ENCODE measurements around the gene AOPEP. TPM values are rescaled to one million over a fixed set of nuclear protein-coding genes. Genes with fewer than 3 reads are reported as not detected.
A peak's percentile ranks its signal among the peaks of the same experiment; 100 is the strongest.

AOPEP gene
- total and polyA plus RNA-seq, 9 of the 15 experiments (the other 6 are each of a cell fraction or from before 2014, with no cell fraction given), result 4.5 to 19.3 (median 13.5) TPM

- Histone ChIP-seq H3K9me1 (ENCODE audit: control insufficient read depth, insufficient read depth, low read length) (no peaks in the 10 kb centered on the region), H3K9me3 (replicated peaks; ENCODE audit: control insufficient read depth, insufficient read depth, low read depth, low read length) (no peaks in the 10 kb centered on the region), H3K36me3 (ENCODE audit: control insufficient read depth, insufficient read depth, low read length) (peaks cover 7% of the 10 kb centered on the region; the same call in 2 of the 3 replicates), H3K9ac (ENCODE audit: insufficient read depth in 1 of 2, low read depth in 2 of 2, low read length in 2 of 2) (0 out of 4 replicates have a peak overlapping the region, but pooled peaks of 1 of the 2 experiments have one; percentile 4), H3K27ac (ENCODE audit: extremely low read depth, low read depth, low read length) (no peak overlapping the region), H3K79me2 (ENCODE audit: control insufficient read depth, insufficient read depth, low read length) (no peaks in the 10 kb centered on the region), H4K20me1 (replicated peaks; ENCODE audit: control insufficient read depth, insufficient read depth, low read length) (0 out of 2 replicates have a peak, but pooled peaks cover 5% of the 10 kb centered on the region), H3K4me3 (no peak overlapping the region), H3K4me2 (ENCODE audit: insufficient read depth, low read length) (no peak overlapping the region), H3K27me3 (ENCODE audit: control insufficient read depth in 2 of 2, insufficient read depth in 2 of 2, low read length in 2 of 2) (no peaks in the 10 kb centered on the region), H2AFZ (ENCODE audit: low read depth, low read length) (no peak overlapping the region), H3K4me1 (replicated peaks in 1 of 2; ENCODE audit: control insufficient read depth in 2 of 2, insufficient read depth in 2 of 2, low read length in 2 of 2) (peaks cover 0 to 3% of the 10 kb centered on the region in 2 experiments; a peak in 1 of 5 replicates)
- no peak for ATAC-seq
- TF ChIP-seq SLC30A9 (CRISPR knock-in tag; IDR thresholded peaks at IDR 0.05), result no peak
- no peak for TF ChIP-seq NR4A1 (CRISPR knock-in tag; IDR thresholded peaks at IDR 0.05)
- no peak for TF ChIP-seq NR4A1 (tag; IDR thresholded peaks at IDR 0.05)
- no peak for TF ChIP-seq ZNF778 (CRISPR knock-in tag; IDR thresholded peaks at IDR 0.05)
- TF ChIP-seq NCOA2 (IDR thresholded peaks at IDR 0.05; ENCODE audit: partially characterized antibody in 2 of 2), result no peak
- WGBS (ENCODE audit: insufficient coverage, low coverage, missing lambda C conversion rate), result 36% methylated on average over 1 of the region's 1 CpG
- intact Hi-C loops (cut with micrococcal nuclease) (no loop called here), in situ Hi-C loops (cut with MboI) (no loop called here)
- no peak for FAIRE-seq
- no TSS peak for BruUV-seq (replicated peaks)
- DNase-seq (ENCODE audit: extremely low read depth in 1 of 4, low spot score in 3 of 4), result no peak
- POLR2A ChIA-PET, result interaction anchor here (0.6 kb wide), 1 partner anchor 176 kb away, joined by 3 read pairs; no protein-coding TSS in a partner anchor
- CTCF ChIA-PET (ENCODE audit: low intra/inter-chr PET ratio), result no interaction called here
Observed at GRCh38 chr9:95076696-95077052, 350.2 kb downstream of the AOPEP start.

DNA sequence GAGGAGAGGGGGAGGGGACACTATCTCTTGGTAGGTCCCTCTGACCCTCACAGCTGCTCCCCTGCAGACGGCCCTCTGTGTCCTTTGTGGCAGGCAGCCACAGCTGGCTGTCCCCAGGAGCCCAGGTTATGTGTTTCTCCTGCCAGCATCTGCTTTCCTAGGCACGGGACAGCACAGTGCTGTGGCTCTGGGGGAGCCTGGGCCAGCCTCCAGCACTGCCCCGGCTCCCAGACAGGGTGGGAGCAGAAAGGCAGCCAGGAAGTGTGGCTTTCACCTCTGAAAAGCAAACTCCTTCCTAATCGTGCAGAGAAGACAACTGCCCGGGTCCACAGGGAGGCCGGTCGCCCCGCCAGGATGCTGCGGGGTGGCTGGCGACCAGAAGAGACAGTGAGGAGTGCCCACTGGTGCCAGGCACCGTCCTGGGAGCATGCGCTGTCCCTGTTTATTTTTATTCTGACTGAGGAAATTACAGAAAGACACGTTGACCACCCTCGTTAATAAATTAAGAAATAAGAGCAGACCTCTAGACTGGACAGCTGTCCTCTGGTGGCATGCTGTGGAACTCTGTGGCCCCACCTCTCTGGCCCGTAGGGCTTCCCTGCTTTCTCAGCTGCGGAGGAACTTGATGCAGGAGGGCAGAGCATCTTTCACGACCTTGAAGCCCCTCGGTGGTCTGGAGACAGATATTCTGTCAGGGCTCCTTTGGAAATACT lies 350.7 kb downstream of the AOPEP start:
- WGBS (ENCODE audit: insufficient coverage, low coverage, missing lambda C conversion rate), result 73% methylated on average over 18 of the region's 18 CpGs
- H3K36me3 ChIP-seq (ENCODE audit: control insufficient read depth, insufficient read depth, low read length), result peaks cover 7% of the 10 kb centered on the region; the same call in 2 of the 3 replicates
- no peak overlapping the region for H2AFZ ChIP-seq (ENCODE audit: low read depth, low read length)
- in situ Hi-C loops (cut with MboI) (no loop called here), intact Hi-C loops (cut with micrococcal nuclease) (no loop called here)
- no peaks in the 10 kb centered on the region for H3K9me3 ChIP-seq (replicated peaks; ENCODE audit: control insufficient read depth, insufficient read depth, low read depth, low read length)
- H3K4me2 ChIP-seq (ENCODE audit: insufficient read depth, low read length), result no peak overlapping the region
- no peak for DNase-seq (ENCODE audit: extremely low read depth in 1 of 4, low spot score in 3 of 4)
- 0 out of 4 replicates have a peak overlapping the region, but pooled peaks of 1 of the 2 experiments have one; percentile 4 for H3K9ac ChIP-seq (ENCODE audit: insufficient read depth in 1 of 2, low read depth in 2 of 2, low read length in 2 of 2)
- CTCF ChIA-PET (ENCODE audit: low intra/inter-chr PET ratio), result no interaction called here
- no TSS peak for BruUV-seq (replicated peaks)
- ATAC-seq, result no peak
- 0 out of 2 replicates have a peak, but pooled peaks cover 5% of the 10 kb centered on the region for H4K20me1 ChIP-seq (replicated peaks; ENCODE audit: control insufficient read depth, insufficient read depth, low read length)
- H3K27me3 ChIP-seq (ENCODE audit: control insufficient read depth in 2 of 2, insufficient read depth in 2 of 2, low read length in 2 of 2), result no peaks in the 10 kb centered on the region
- H3K9me1 ChIP-seq (ENCODE audit: control insufficient read depth, insufficient read depth, low read length), result no peaks in the 10 kb centered on the region
- peaks cover 0 to 6% of the 10 kb centered on the region in 2 experiments; a peak in 1 of 5 replicates for H3K4me1 ChIP-seq (replicated peaks in 1 of 2; ENCODE audit: control insufficient read depth in 2 of 2, insufficient read depth in 2 of 2, low read length in 2 of 2)
- no peak overlapping the region for H3K27ac ChIP-seq (ENCODE audit: extremely low read depth, low read depth, low read length)
- FAIRE-seq, result no peak
- POLR2A ChIA-PET, result no interaction called here
- H3K79me2 ChIP-seq (ENCODE audit: control insufficient read depth, insufficient read depth, low read length), result no peaks in the 10 kb centered on the region
- no peak overlapping the region for H3K4me3 ChIP-seq
- TF ChIP-seq POLR2G (IDR thresholded peaks at IDR 0.05; ENCODE audit: low read depth, low read length) (no peak), CREB3L1 (IDR thresholded peaks at IDR 0.05; ENCODE audit: borderline replicate concordance, low read depth) (no peak), L3MBTL2 (IDR thresholded peaks at IDR 0.05) (no peak)
- TF ChIP-seq, protein P1, sequence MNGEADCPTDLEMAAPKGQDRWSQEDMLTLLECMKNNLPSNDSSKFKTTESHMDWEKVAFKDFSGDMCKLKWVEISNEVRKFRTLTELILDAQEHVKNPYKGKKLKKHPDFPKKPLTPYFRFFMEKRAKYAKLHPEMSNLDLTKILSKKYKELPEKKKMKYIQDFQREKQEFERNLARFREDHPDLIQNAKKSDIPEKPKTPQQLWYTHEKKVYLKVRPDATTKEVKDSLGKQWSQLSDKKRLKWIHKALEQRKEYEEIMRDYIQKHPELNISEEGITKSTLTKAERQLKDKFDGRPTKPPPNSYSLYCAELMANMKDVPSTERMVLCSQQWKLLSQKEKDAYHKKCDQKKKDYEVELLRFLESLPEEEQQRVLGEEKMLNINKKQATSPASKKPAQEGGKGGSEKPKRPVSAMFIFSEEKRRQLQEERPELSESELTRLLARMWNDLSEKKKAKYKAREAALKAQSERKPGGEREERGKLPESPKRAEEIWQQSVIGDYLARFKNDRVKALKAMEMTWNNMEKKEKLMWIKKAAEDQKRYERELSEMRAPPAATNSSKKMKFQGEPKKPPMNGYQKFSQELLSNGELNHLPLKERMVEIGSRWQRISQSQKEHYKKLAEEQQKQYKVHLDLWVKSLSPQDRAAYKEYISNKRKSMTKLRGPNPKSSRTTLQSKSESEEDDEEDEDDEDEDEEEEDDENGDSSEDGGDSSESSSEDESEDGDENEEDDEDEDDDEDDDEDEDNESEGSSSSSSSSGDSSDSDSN (IDR thresholded peaks at IDR 0.05; ENCODE audit: borderline replicate concordance in 1 of 2, low read depth in 2 of 2, low read length in 2 of 2), result no peak

All from K562 (cell line).